Calu3 (cell line): ENCODE data around the gene GYS2. TPM values are rescaled to one million over a fixed set of nuclear protein-coding genes. Genes with fewer than 3 reads are reported as not detected.

ENCODE experiments used
- BruUV-seq: library from RNA; stranded (reverse); fragments of 400-500 nt; replicated peaks from 2 replicates; lab custom pipeline; 2021; lab: Mats Ljungman, UMichigan
- CTCF ChIA-PET: fragments of 300-600 bp; sonication (Branson Sonifier 250); formaldehyde crosslinking; loops from one replicate; lab custom pipeline; 2022; ENCODE audit warnings: antibody characterized with exemption; lab: Charles Lee
- DNase-seq: peaks from one replicate; pipeline ENCODE4 v3.0.0; 2022
- H3K27ac Mint-ChIP-seq: one replicate; pipeline ENCODE4 v1.8.0; 2022; ENCODE audit warnings: mixed read lengths; ENCODE audit not compliant: unreplicated experiment
- H3K27me3 Mint-ChIP-seq: one replicate; pipeline ENCODE4 v1.8.0; 2022; ENCODE audit warnings: mixed read lengths; ENCODE audit not compliant: unreplicated experiment
- H3K36me3 Mint-ChIP-seq: one replicate; pipeline ENCODE4 v1.8.0; 2022; ENCODE audit warnings: mild to moderate bottlenecking, moderate library complexity, mixed read lengths; ENCODE audit not compliant: insufficient read depth, unreplicated experiment
- H3K4me1 Mint-ChIP-seq: one replicate; pipeline ENCODE4 v1.8.0; 2022; ENCODE audit warnings: mild to moderate bottlenecking, low read depth, mixed read lengths; ENCODE audit not compliant: unreplicated experiment
- H3K4me3 Mint-ChIP-seq: one replicate; pipeline ENCODE4 v1.8.0; 2022; ENCODE audit warnings: mild to moderate bottlenecking, low read depth, moderate library complexity, mixed read lengths; ENCODE audit not compliant: unreplicated experiment
- H3K9me3 Mint-ChIP-seq: one replicate; pipeline ENCODE4 v1.8.0; 2022; ENCODE audit warnings: low read depth, mixed read lengths; ENCODE audit not compliant: unreplicated experiment
- intact Hi-C: fragments of 100-400 bp; cut with micrococcal nuclease; formaldehyde crosslinking; loops from one replicate; pipeline ENCODE4 v1.10.0; 2022; ENCODE audit not compliant: unreplicated experiment
- total RNA-seq: library from RNA; stranded (reverse); gene quantifications from 2 replicates; pipeline ENCODE4 v1.2.3, GENCODE V29; 2022
- TF ChIP-seq, protein P1 (sequence below): fragments of 200-600 bp; IDR thresholded peaks from one replicate; pipeline ENCODE4 v1.8.0; 2022; ENCODE audit warnings: antibody characterized with exemption; ENCODE audit not compliant: unreplicated experiment

GYS2 gene
- total RNA-seq, 1 experiment from 2014 or later, result not detected

- intact Hi-C loops, result no loop called here
These were observed 9.9 kb upstream of the GYS2 start for GRCh38 chr12:21614506-21614905.

GRCh38 chr12:21613931-21614330 lies 9.3 kb upstream of the GYS2 start:
- CTCF ChIA-PET, result no interaction called here
- BruUV-seq, result no TSS peak
- no peak overlapping the region for H3K27ac Mint-ChIP-seq
- DNase-seq, result no peak
- H3K4me1 Mint-ChIP-seq, result peaks cover 9% of the 10 kb centered on the region
- TF ChIP-seq, protein P1, sequence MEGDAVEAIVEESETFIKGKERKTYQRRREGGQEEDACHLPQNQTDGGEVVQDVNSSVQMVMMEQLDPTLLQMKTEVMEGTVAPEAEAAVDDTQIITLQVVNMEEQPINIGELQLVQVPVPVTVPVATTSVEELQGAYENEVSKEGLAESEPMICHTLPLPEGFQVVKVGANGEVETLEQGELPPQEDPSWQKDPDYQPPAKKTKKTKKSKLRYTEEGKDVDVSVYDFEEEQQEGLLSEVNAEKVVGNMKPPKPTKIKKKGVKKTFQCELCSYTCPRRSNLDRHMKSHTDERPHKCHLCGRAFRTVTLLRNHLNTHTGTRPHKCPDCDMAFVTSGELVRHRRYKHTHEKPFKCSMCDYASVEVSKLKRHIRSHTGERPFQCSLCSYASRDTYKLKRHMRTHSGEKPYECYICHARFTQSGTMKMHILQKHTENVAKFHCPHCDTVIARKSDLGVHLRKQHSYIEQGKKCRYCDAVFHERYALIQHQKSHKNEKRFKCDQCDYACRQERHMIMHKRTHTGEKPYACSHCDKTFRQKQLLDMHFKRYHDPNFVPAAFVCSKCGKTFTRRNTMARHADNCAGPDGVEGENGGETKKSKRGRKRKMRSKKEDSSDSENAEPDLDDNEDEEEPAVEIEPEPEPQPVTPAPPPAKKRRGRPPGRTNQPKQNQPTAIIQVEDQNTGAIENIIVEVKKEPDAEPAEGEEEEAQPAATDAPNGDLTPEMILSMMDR, result no peak
- H3K36me3 Mint-ChIP-seq, result no peaks in the 10 kb centered on the region
- intact Hi-C loops, result no loop called here
- no peaks in the 10 kb centered on the region for H3K27me3 Mint-ChIP-seq
- no peaks in the 10 kb centered on the region for H3K9me3 Mint-ChIP-seq
- no peak overlapping the region for H3K4me3 Mint-ChIP-seq

More at GRCh38 chr12:21614506-21614905, 9.9 kb upstream of the GYS2 start:
- Mint-ChIP-seq H3K27me3 (no peaks in the 10 kb centered on the region), H3K27ac (no peak overlapping the region), H3K9me3 (no peaks in the 10 kb centered on the region), H3K36me3 (no peaks in the 10 kb centered on the region), H3K4me3 (no peak overlapping the region), H3K4me1 (peaks cover 9% of the 10 kb centered on the region)
- DNase-seq, result no peak
- no TSS peak for BruUV-seq
- CTCF ChIA-PET, result no interaction called here
- TF ChIP-seq, protein P1, result no peak

- CTCF ChIA-PET, result interaction anchor here (1.0 kb wide), 1 partner anchor 72 kb away, joined by 5 read pairs; no protein-coding TSS in a partner anchor
- TF ChIP-seq, protein P1, result no peak
- Mint-ChIP-seq H3K36me3 (no peaks in the 10 kb centered on the region), H3K9me3 (no peaks in the 10 kb centered on the region), H3K27me3 (no peaks in the 10 kb centered on the region), H3K4me1 (no peaks in the 10 kb centered on the region), H3K4me3 (no peak overlapping the region), H3K27ac (no peak overlapping the region)
- no TSS peak for BruUV-seq
- intact Hi-C loops, result loop anchor here (10.0 kb wide), 1 partner anchor 407 kb away; no protein-coding TSS in a partner anchor
- no peak for DNase-seq
These were observed 3.5 kb upstream of the GYS2 start for GRCh38 chr12:21608196-21608595.

DNA sequence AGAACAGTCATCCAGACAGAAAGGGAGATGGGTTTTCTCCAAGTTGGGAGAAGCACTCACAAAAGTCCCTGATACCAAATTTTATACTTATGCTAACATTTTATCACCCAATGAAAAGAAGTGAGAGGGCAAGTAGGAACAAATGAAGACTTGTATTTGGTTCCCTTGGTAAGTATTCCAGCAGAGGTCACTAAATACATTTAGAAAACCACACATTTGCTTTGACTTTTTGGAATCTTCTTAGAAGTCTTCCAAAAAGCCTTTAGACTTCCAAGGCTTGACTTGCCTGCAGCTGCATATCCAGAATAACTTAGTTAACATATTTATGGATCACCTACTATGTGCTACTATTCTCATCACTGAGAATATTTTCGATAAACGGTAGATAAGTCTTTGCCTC lies 3.1 kb upstream of the GYS2 start:
- CTCF ChIA-PET, result interaction anchor here (1.0 kb wide), 1 partner anchor 72 kb away, joined by 5 read pairs; no protein-coding TSS in a partner anchor
- intact Hi-C loops, result loop anchor here (1.0 to 10.0 kb wide), 2 partner anchors 73 to 407 kb away; no protein-coding TSS in a partner anchor
- H3K27ac Mint-ChIP-seq, result no peak overlapping the region
- H3K36me3 Mint-ChIP-seq, result no peaks in the 10 kb centered on the region
- TF ChIP-seq, protein P1, result no peak
- H3K27me3 Mint-ChIP-seq, result no peaks in the 10 kb centered on the region
- no peaks in the 10 kb centered on the region for H3K9me3 Mint-ChIP-seq
- no peak for DNase-seq
- BruUV-seq, result no TSS peak
- H3K4me3 Mint-ChIP-seq, result no peak overlapping the region
- no peaks in the 10 kb centered on the region for H3K4me1 Mint-ChIP-seq
